ENCODE measurements around the gene RUSC2.
"Not testable (repeated sequence)": the region's sequence is repeated elsewhere in the genome, so short reads cannot be mapped to it uniquely, and the experiment has no call there.

RUSC2 gene

DNA sequence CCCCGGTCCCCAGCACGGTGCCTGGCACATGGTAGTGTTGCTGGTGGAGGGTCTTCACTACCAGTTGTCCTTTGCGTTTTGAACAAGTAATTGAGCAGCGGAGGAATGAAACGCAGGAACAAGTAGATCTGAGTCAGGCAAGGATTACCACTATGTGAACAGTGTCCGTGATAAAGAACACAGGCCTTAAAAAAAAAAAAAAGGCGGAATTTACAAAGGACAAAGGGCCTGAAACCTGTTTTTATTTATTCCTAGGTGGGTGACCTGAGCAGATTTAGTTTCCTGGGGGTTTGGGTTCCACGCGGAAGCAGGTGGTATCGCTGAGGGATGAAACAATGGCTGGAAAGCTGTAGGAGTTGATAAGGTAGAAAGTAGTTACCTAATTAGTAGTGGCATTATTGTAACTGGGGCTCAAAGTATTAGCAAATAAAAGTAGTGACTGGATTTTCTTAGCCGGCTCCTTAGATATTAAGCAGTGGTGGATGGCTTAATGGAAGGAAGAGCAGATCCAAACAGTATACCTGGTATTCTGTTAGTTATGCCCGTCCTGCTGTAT, 1.1 kb downstream of the RUSC2 start:
- no peak for DNase-seq (ENCODE audit: low read depth)

DNA sequence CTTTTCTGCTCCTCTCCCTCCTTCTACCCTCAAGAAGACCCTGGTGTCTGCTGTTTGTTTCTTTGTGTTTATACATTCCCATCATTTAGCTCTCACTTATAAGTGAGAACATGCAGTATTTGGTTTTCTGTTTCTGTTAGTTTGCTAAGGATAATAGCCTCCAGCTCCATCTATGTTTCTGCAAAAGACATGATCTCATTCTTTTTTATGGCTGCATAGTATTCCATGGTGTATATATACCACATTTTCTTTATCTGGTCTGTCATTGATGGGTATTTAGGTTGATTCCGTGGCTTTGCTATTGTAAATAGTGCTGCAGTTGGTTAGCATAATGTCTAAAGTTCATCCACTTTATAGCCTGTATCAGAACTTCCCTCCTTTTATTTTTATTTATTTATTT, 3.2 kb downstream of the RUSC2 start:
- not testable (repeated sequence) for DNase-seq (ENCODE audit: low read depth)

GRCh38 chr9:35495984-35496383, 6.1 kb downstream of the RUSC2 start:
- DNase-seq (ENCODE audit: low read depth): no peak

GRCh38 chr9:35498245-35498644, 8.3 kb downstream of the RUSC2 start:
- DNase-seq (ENCODE audit: low read depth): not testable (repeated sequence)

GRCh38 chr9:35499029-35499700, 9.3 kb downstream of the RUSC2 start:
- no peak for DNase-seq (ENCODE audit: low read depth)

GRCh38 chr9:35499701-35500030, 9.8 kb downstream of the RUSC2 start:
- DNase-seq (ENCODE audit: low read depth): no peak

- DNase-seq (ENCODE audit: low read depth): no peak
Measured at GRCh38 chr9:35500130-35500748, 10.3 kb downstream of the RUSC2 start.

DNA sequence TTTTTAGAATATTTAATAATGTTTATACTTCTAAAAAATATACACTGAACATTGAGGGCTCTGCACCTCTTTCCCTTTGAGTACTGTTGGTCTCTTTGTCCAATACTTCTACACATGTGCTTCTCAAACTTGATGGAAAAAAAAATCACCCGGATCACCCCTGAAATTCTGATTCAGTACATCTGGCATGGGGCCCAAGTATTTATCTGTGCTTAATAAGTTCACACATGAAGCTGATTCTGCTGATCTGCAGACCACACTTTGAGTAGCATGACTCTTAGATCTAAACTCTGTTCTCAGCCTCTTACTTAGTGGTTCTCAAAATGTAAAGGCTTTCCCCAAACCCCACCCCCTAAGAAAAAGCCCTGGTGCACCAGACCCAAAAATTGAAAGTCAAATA, 12.0 kb downstream of the RUSC2 start:
- DNase-seq (ENCODE audit: low read depth): no peak

- DNase-seq (ENCODE audit: low read depth): no peak
Measured at GRCh38 chr9:35506359-35506758, 16.4 kb downstream of the RUSC2 start.

- no peak for DNase-seq (ENCODE audit: low read depth)
Measured at GRCh38 chr9:35508069-35508468, 18.2 kb downstream of the RUSC2 start.

DNA sequence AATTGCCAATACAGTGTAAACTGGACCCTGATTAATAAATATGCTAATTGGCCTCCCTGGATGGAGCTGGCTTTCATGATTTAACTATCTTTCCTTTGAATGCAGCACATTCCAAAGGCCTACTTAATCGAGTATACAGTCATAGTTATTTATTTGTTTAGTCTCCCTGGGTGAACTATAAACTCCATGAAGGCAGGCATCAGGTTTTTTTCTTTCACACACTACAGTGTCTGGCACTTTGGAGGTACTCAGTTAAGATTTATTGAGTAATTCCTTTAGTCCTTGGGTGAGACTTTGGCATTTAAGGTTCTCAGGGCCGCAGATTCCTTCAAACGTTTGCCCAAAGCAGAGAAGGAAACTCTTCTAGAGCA, 20.5 kb downstream of the RUSC2 start:
- DNase-seq (ENCODE audit: low read depth): no peak

DNA sequence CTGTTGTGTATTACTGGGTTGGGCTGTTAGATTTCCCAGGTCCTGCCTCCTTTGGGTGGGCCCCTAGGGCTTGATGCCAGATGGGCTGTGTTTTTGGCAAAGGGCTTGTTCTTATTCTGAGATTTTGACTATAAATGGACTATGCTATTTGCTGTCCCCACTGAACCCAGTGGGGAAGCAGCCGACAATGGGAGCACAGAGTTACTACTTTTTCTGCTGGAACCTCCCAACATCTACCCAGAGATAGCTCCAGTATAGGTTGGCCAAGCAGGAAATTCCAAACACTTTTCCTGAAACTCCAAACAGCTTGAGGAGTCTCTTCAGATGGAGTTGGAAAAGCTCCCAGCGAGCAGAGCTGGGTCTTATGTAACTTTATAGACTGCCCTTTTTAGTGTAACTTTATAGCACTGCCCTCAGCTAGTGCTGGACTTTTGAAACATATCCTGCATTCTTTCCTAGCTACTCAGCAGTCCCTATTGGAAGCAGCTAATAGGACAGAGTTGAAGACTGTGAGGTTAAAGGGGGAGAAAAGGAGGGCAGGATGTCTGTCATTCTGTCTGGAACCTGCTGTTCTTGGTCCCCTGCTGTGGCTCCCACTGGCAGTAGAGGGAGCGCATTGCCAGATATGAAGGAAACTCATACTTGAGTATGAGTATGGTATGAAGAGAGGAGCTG, 21.0 kb downstream of the RUSC2 start:
- DNase-seq (ENCODE audit: low read depth): no peak

- no peak for DNase-seq (ENCODE audit: low read depth)
Measured at GRCh38 chr9:35511453-35511852, 21.5 kb downstream of the RUSC2 start.

- no peak for DNase-seq (ENCODE audit: low read depth)
Measured at GRCh38 chr9:35515766-35516165, 25.9 kb downstream of the RUSC2 start.

DNA sequence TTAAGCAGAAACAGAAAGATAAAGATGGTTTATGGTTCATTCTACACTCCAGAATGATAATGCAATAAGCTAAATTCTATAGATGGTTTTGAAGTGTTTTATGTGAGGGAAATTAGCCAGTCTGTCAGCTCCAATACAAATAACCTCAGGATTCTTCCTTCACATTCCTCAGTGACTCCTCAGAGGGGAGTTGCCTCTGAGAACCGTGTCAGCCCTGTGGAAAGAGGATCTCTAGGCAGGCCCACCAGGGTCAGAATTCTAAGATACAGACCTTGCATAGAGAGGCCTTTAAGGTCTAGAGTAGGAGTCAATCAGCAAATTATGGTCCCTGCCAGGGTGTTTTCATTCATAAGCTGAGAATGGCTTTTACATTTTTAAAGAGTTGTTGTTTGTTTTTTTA, 26.6 kb downstream of the RUSC2 start:
- DNase-seq (ENCODE audit: low read depth): no peak

DNA sequence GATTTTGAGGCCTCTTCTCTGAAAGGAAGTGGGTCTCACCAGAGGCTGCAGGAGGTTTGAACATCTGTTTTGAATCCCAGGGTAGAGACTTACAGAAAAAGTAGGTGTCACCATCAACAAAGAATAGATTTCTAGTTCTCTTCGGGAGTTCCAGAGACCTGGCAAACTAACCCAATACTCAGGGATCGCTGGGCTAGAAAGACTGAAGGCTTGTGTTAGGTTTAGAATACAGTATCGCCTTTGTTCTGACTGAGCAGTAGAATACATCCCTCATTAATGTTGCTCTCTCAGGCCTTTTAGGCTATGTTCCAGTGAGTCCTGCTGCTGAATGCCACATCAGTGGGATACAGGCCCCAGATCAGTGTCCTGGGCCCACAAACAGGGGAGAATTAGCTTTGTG, 27.2 kb downstream of the RUSC2 start:
- no peak for DNase-seq (ENCODE audit: low read depth)

DNA sequence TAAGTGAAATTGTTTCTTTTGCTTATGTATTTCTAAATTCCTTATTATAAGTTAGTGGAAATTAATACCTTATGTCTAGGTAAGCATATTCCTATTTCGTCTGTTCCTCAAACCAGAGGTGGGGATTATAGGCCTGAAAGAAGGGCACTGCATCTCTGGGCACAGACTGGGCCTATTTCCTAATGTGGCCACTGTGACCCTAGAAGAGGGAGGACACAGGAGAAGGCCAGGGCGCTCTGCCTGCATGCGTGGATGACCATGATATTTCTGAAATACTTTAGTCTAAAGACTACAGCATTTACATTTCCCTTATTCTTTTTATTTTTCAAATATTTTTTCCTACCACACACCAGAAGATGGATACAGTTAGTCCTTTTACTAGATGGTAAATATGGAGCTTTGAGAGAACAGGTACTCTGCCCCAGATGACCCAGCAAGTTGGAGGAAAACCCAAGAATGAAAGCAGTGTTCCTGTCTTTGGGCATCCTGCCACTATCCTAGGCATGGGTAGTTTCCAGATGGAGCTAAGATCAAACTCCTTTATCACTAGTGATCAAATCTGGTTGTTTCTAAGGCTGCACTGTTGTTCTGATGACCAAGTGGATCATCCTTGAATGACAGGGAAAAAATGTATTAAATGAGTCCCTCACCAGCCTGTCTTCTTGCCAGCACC, 27.8 kb downstream of the RUSC2 start:
- DNase-seq (ENCODE audit: low read depth): no peak

- no peak for DNase-seq (ENCODE audit: low read depth)
Measured at GRCh38 chr9:35518225-35518821, 28.4 kb downstream of the RUSC2 start.

GRCh38 chr9:35518981-35519679, 29.2 kb downstream of the RUSC2 start:
- no peak for DNase-seq (ENCODE audit: low read depth)

DNA sequence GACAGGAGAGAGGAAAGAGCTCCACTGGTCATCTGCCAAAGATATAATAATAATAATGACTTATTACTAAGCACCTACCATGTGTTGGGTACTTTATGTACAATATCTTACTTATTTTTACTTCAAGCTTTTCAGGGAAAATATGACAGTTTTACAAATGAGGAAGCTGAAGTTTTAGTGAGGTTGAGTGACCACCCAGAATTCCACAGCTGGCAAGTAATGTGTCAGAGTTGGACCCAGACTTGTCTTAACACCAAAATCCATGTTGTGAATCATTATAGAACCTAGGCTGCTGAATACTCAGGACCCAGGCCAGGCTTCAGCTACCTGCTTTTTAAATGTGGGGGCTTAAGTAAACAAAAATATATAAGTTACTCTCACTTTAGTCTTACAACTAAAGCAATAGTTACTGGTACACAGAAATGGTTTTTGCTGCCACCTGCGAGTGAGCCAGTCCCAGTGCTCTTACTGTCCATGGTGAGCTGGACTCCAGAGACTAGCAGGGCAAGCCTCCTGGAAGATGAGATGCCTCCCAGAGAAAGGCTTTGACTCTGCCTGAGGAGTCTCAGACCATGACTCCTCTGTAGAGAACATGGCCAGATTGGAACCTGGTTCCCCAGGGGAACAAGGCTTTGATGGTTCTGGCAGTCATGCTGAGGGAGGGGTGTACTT, 29.9 kb downstream of the RUSC2 start:
- no peak for DNase-seq (ENCODE audit: low read depth)

DNA sequence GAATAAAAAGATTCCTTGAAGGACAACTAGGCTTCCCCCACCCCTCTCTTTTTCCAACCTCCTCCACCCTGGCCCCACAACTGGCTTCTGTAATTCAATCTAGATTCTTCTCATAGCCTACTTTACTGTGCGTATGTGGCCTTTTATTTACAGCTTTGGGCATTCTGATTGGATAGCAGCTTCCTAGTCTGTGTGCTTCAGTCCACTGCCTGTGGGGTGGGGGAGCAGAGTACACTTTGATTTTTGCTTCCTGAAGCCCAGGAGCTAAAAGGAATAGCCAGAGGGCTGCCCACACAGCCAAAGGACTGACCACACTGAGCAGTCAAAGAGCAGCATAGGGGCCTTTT, 30.4 kb downstream of the RUSC2 start:
- DNase-seq (ENCODE audit: low read depth): no peak

Measured in activated T-helper 1 cell treated with Interleukin-2 at 50 U/mL for 16 hours (primary cell).